ENCODE results near the gene ZNF467.

ZNF467 gene, protein sequence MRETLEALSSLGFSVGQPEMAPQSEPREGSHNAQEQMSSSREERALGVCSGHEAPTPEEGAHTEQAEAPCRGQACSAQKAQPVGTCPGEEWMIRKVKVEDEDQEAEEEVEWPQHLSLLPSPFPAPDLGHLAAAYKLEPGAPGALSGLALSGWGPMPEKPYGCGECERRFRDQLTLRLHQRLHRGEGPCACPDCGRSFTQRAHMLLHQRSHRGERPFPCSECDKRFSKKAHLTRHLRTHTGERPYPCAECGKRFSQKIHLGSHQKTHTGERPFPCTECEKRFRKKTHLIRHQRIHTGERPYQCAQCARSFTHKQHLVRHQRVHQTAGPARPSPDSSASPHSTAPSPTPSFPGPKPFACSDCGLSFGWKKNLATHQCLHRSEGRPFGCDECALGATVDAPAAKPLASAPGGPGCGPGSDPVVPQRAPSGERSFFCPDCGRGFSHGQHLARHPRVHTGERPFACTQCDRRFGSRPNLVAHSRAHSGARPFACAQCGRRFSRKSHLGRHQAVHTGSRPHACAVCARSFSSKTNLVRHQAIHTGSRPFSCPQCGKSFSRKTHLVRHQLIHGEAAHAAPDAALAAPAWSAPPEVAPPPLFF
- long read RNA-seq, partial matches to known transcripts, result 2 of 17 reads
- long read RNA-seq, other reads (novel, unspliced or antisense), result 14 of 17 reads

DNA sequence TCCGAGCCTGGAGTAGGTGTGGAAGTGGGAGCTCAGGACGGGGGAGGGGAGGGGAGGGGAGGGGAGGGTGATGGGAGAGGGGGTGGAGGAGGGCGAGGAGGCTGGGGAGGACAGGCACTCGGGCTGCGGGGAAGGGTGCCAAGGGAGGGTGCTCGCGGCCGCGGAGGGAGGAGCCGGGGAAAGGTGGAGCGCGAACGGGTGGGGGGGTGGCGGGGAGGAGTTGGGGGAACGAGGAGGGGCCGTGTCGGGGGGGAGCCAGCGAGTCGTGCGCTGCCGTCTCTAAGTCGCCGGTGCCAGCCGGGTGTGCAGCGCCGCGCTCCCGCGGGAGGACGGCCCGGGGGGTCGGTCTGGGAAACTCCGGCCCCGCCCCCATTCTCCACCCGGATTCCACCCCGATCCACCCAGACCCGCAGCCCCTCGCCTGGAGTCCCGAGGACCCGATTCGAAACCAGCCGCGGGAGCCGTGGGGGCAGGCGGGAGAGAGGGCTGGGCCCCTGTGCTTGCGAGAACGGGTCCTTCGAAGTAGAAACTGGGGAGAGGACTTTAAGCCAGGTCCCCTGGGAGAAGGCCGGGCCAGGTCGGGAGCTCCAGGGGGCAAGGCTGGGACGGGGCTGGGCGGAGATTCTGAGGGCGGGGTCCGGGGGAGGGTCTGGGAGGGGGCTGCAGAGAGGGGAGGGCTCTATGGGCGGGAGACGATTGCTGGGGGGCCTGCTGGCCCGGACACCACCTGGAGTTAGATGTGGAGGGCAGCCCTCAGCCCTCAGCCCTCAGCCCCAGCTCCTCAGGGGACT, at the start of gene ZNF467:
Gene ZNF467, minus strand, starts transcription at position 143 of the 791 bp plus-strand sequence. CDS start 2,556 bp downstream, outside the sequence.
- peaks cover 2% of the 10 kb centered on the region for H3K27me3 ChIP-seq (ENCODE audit: insufficient read depth, poor library complexity, severe bottlenecking)
- DNase-seq (ENCODE audit: low read depth in 1 of 2, low spot score in 1 of 2), result peak; percentile 41 to 63
- peak within 1 kb of the TSS; percentile 66 for H3K4me3 ChIP-seq (replicated peaks; ENCODE audit: insufficient read depth, low read length)
- H3K27ac ChIP-seq (replicated peaks), result peak within 1 kb of the TSS; percentile 89
- TF ChIP-seq, protein P1, sequence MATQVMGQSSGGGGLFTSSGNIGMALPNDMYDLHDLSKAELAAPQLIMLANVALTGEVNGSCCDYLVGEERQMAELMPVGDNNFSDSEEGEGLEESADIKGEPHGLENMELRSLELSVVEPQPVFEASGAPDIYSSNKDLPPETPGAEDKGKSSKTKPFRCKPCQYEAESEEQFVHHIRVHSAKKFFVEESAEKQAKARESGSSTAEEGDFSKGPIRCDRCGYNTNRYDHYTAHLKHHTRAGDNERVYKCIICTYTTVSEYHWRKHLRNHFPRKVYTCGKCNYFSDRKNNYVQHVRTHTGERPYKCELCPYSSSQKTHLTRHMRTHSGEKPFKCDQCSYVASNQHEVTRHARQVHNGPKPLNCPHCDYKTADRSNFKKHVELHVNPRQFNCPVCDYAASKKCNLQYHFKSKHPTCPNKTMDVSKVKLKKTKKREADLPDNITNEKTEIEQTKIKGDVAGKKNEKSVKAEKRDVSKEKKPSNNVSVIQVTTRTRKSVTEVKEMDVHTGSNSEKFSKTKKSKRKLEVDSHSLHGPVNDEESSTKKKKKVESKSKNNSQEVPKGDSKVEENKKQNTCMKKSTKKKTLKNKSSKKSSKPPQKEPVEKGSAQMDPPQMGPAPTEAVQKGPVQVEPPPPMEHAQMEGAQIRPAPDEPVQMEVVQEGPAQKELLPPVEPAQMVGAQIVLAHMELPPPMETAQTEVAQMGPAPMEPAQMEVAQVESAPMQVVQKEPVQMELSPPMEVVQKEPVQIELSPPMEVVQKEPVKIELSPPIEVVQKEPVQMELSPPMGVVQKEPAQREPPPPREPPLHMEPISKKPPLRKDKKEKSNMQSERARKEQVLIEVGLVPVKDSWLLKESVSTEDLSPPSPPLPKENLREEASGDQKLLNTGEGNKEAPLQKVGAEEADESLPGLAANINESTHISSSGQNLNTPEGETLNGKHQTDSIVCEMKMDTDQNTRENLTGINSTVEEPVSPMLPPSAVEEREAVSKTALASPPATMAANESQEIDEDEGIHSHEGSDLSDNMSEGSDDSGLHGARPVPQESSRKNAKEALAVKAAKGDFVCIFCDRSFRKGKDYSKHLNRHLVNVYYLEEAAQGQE (IDR thresholded peaks at IDR 0.05; ENCODE audit: insufficient replicate concordance, low read depth), result no peak
- TF ChIP-seq, protein P2, sequence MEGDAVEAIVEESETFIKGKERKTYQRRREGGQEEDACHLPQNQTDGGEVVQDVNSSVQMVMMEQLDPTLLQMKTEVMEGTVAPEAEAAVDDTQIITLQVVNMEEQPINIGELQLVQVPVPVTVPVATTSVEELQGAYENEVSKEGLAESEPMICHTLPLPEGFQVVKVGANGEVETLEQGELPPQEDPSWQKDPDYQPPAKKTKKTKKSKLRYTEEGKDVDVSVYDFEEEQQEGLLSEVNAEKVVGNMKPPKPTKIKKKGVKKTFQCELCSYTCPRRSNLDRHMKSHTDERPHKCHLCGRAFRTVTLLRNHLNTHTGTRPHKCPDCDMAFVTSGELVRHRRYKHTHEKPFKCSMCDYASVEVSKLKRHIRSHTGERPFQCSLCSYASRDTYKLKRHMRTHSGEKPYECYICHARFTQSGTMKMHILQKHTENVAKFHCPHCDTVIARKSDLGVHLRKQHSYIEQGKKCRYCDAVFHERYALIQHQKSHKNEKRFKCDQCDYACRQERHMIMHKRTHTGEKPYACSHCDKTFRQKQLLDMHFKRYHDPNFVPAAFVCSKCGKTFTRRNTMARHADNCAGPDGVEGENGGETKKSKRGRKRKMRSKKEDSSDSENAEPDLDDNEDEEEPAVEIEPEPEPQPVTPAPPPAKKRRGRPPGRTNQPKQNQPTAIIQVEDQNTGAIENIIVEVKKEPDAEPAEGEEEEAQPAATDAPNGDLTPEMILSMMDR (IDR thresholded peaks at IDR 0.05; ENCODE audit: insufficient read depth, low read length), result no peak
- TF ChIP-seq GABPA (IDR thresholded peaks at IDR 0.05; ENCODE audit: low read depth), result no peak
- TF ChIP-seq POLR2AphosphoS5 (IDR thresholded peaks at IDR 0.05; ENCODE audit: low read depth), result no peak
- no peak for TF ChIP-seq SPI1 (IDR thresholded peaks at IDR 0.05; ENCODE audit: borderline replicate concordance, low read depth)

DNA sequence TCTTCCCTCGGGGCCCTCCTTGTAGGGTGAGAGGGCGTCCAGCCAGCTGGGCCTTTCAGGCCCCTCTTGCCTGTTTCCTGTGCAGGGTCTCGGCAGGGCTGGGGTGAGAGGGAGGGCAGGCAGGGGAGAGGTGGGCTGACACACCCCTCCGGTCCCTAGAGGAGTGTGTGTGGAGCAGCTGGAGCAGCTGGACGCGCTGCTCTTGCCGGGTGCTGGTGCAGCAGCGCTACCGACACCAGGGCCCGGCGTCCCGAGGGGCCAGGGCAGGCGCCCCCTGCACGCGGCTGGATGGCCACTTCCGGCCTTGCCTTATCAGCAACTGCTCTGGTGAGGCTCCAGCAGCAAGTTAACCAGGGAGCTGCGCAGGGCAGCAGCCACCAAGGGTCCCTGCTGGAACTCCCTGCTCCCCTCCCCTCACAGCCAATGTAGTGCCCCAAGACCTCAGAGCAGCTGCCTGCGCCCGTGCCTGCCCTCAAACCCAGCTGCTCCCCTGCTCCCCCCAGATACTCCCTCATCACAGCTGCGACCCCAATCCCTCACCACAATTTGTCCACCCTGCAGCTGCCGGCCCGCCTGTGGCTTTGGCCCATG, 49.1 kb upstream of the ZNF467 start:
- TF ChIP-seq, protein P2 (IDR thresholded peaks at IDR 0.05; ENCODE audit: insufficient read depth, low read length), result no peak
- TF ChIP-seq, protein P1 (IDR thresholded peaks at IDR 0.05; ENCODE audit: insufficient replicate concordance, low read depth), result no peak
- no peak for TF ChIP-seq POLR2AphosphoS5 (IDR thresholded peaks at IDR 0.05; ENCODE audit: low read depth)
- no peak for TF ChIP-seq GABPA (IDR thresholded peaks at IDR 0.05; ENCODE audit: low read depth)
- no peak for TF ChIP-seq SPI1 (IDR thresholded peaks at IDR 0.05; ENCODE audit: borderline replicate concordance, low read depth)

More for the DNA sequence above, 49.1 kb upstream of the ZNF467 start:
- no peak overlapping the region for H3K4me3 ChIP-seq (replicated peaks; ENCODE audit: insufficient read depth, low read length)
- H3K27me3 ChIP-seq (ENCODE audit: insufficient read depth, poor library complexity, severe bottlenecking), result no peaks in the 10 kb centered on the region
- H3K27ac ChIP-seq (replicated peaks), result no peak overlapping the region
- no peak for DNase-seq (ENCODE audit: low read depth in 1 of 2, low spot score in 1 of 2)
